HepG2 (cell line): Measurements from ENCODE around the gene QRFP.

Experiments used
- ATF3 ChIP-seq: sonication (generic); formaldehyde crosslinking; IDR thresholded peaks from 2 replicates; pipeline ENCODE4 v1.4.0; 2020; ENCODE audit warnings: missing genetic modification reagents
- CHD4 ChIP-seq: fragments of 200-600 bp; sonication (generic); IDR thresholded peaks from 2 replicates; pipeline ENCODE4 v1.7.0; 2017; ENCODE audit warnings: mild to moderate bottlenecking, low read length, borderline replicate concordance
- ZIK1 ChIP-seq: sonication (generic); formaldehyde crosslinking; IDR thresholded peaks from 2 replicates; pipeline ENCODE4 v1.5.0; 2020; ENCODE audit warnings: mild to moderate bottlenecking, low read depth, missing genetic modification reagents, borderline replicate concordance

DNA sequence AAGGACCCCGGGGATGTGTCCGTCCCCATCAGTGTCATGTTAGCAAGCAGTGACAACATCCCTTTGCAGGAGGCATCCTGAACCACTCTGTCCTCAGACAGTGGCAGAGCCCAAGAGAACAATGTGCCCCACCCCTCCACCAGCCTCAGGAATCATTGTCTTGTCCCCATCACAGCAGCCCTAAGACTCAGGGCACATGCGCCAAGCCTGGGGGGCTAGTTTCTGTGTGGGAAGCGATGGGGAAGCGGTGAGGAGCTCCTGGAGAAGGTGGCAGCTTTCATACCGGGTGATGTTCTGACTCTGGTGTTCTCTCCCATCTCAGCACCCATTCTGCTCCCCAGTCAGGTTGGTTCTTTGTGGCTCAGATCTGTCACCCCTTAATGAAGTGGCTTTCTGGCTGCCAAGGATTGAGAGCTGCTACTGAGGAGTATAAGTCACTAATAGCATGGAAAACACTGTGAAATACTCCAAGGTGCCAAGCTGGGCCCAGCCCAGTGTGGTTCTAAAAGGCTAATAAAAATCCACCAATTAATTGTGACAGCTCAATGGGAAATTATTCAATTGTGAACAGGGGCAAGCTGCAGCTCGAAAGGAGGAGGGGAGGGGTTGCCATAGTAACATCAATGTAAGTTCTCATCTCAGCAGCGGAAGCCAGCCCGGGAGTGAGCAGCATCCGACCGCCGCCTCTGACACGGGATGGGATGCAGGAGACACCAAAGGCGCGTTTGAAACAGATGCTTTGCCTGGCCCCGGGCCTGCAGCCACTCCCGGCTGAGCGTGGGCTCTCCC lies 4.7 kb downstream of the QRFP start:
- no peak for TF ChIP-seq CHD4
- TF ChIP-seq ZIK1 = no peak
- TF ChIP-seq ATF3 (CRISPR knock-in tag) = no peak
